HepG2 (cell line): ENCODE data around the gene MAGI1. TPM values are rescaled to one million over a fixed set of nuclear protein-coding genes. Genes with fewer than 3 reads are reported as not detected.

Experiments used
- AHDC1 ChIP-seq: sonication (generic); formaldehyde crosslinking; IDR thresholded peaks from 2 replicates; pipeline ENCODE4 v1.5.1; 2020; ENCODE audit warnings: mild to moderate bottlenecking, missing genetic modification reagents, borderline replicate concordance
- BORCS8-MEF2B ChIP-seq: sonication (generic); formaldehyde crosslinking; IDR thresholded peaks from 2 replicates; pipeline ENCODE4 v1.8.0; 2022; ENCODE audit warnings: mild to moderate bottlenecking, missing genetic modification reagents
- CSRNP2 ChIP-seq: sonication (generic); formaldehyde crosslinking; conservative IDR thresholded peaks from 2 replicates; pipeline ENCODE4 v1.8.0; 2022; ENCODE audit warnings: low read depth, missing genetic modification reagents
- ELF3 ChIP-seq: IDR thresholded peaks from 2 replicates; pipeline ENCODE4 v1.6.1; 2016; ENCODE audit warnings: missing genetic modification reagents, missing compliant biosample characterization
- ETV5 ChIP-seq: IDR thresholded peaks from 2 replicates; pipeline ENCODE4 v1.6.1; 2018; ENCODE audit warnings: missing biosample characterization, missing genetic modification reagents, inconsistent platforms, borderline replicate concordance
- IRF1 ChIP-seq: sonication (generic); formaldehyde crosslinking; IDR thresholded peaks from 2 replicates; pipeline ENCODE4 v1.4.0; 2020; ENCODE audit warnings: low read depth, mild to moderate bottlenecking, missing genetic modification reagents
- MIXL1 ChIP-seq: IDR thresholded peaks from 2 replicates; pipeline ENCODE4 v1.6.1; 2016
- PCBP2 ChIP-seq: fragments of 200-400 bp; formaldehyde crosslinking; optimal IDR thresholded peaks from 2 replicates; pipeline ENCODE3; 2018; ENCODE audit warnings: low read length, low read depth; ENCODE audit not compliant: poor library complexity, severe bottlenecking
- POGK ChIP-seq: sonication (generic); formaldehyde crosslinking; conservative IDR thresholded peaks from 2 replicates; pipeline ENCODE4 v1.8.0; 2022; ENCODE audit warnings: mild to moderate bottlenecking, moderate library complexity, missing genetic modification reagents
- POLR2A ChIP-seq, 2 experiments: IDR thresholded peaks; 2 replicates each; pipeline ENCODE4 v1.6.1; 2011; ENCODE audit warnings: low read depth in 2 of 2, low read length in 2 of 2, mild to moderate bottlenecking in 1 of 2, moderate library complexity in 1 of 2; ENCODE audit not compliant: insufficient read depth in 1 of 2
- PPARG ChIP-seq: conservative IDR thresholded peaks from 2 replicates; pipeline ENCODE4 v1.6.1; 2016; ENCODE audit warnings: missing biosample characterization, missing genetic modification reagents
- RFXANK ChIP-seq: IDR thresholded peaks from 2 replicates; pipeline ENCODE4 v1.6.1; 2016
- SOX5 ChIP-seq: IDR thresholded peaks from 2 replicates; pipeline ENCODE4 v1.6.1; 2016; ENCODE audit warnings: borderline replicate concordance
- TOPORS ChIP-seq: sonication (generic); formaldehyde crosslinking; IDR thresholded peaks from 2 replicates; pipeline ENCODE4 v1.8.0; 2023; ENCODE audit warnings: mild to moderate bottlenecking, missing genetic modification reagents
- YY1 ChIP-seq: IDR thresholded peaks from 2 replicates; pipeline ENCODE4 v1.6.1; 2011; ENCODE audit warnings: low read length, low read depth, moderate library complexity, mild to moderate bottlenecking; ENCODE audit not compliant: insufficient read depth, insufficient replicate concordance
- ZBTB42 ChIP-seq: sonication (generic); formaldehyde crosslinking; IDR thresholded peaks from 2 replicates; pipeline ENCODE4 v1.5.0; 2020; ENCODE audit warnings: mild to moderate bottlenecking, missing genetic modification reagents
- ZNF333 ChIP-seq: sonication (generic); formaldehyde crosslinking; IDR thresholded peaks from 2 replicates; pipeline ENCODE4 v1.4.0; 2020; ENCODE audit warnings: mild to moderate bottlenecking, missing genetic modification reagents, borderline replicate concordance
- polyA plus RNA-seq, 8 experiments: library from polyadenylated mRNA; depleted of rRNA in 3 of 8; stranded (reverse) in 7 of 8; unstranded in 1 of 8; fragments of >200 nt; fragmentation: Illumina TruSeq in 4 of 8; extraction: Trizol in 4 of 8; gene quantifications; 2 replicates each; pipeline versions ENCODE4 v1.2.1 to v1.2.3, GENCODE V29; 2011 to 2016; ENCODE audit warnings: low read depth in 4 of 8, missing spikeins in 1 of 8, mixed read lengths in 1 of 8; ENCODE audit not compliant: insufficient read depth in 1 of 8
- total RNA-seq, 5 experiments: library from RNA; depleted of rRNA; stranded (reverse); fragments of >200 nt; fragmentation: Illumina TruSeq; extraction: Trizol; gene quantifications; 2 replicates each; pipeline ENCODE4 v1.2.3, GENCODE V29; 2016; ENCODE audit warnings: low read depth in 1 of 5

Gene MAGI1
- total and polyA plus RNA-seq, 2 of the 13 experiments (the other 11 are each of a cell fraction or from before 2014, with no cell fraction given): 22.2 to 26.0 TPM

GRCh38 chr3:65951836-65952505, 86.7 kb downstream of the MAGI1 start (continued):
- TF ChIP-seq YY1 (no peak), MIXL1 (CRISPR knock-in tag) (peak; percentile 18; the same call in 1 of the 2 replicates), RFXANK (CRISPR knock-in tag) (no peak), ZNF333 (CRISPR knock-in tag) (no peak), BORCS8-MEF2B (CRISPR knock-in tag) (no peak), PPARG (peak; percentile 86), ELF3 (CRISPR knock-in tag) (peak; percentile 87), POLR2A (IDR thresholded peaks at IDR 0.05; ENCODE audit: insufficient read depth in 1 of 2, low read depth in 2 of 2, low read length in 2 of 2) (no peak), ZBTB42 (CRISPR knock-in tag) (no peak), TOPORS (no peak), SOX5 (peak; percentile 33; the same call in 1 of the 2 replicates), PCBP2 (no peak), CSRNP2 (CRISPR knock-in tag) (no peak), ETV5 (peak; percentile 56; the same call in 1 of the 2 replicates), IRF1 (CRISPR knock-in tag) (no peak), POGK (CRISPR knock-in tag) (no peak), AHDC1 (CRISPR knock-in tag) (peak; percentile 27; the same call in 1 of the 2 replicates)
